IMR-90 (cell line): ENCODE results near the gene STAT5B. TPM values are rescaled to one million over a fixed set of nuclear protein-coding genes. Genes with fewer than 3 reads are reported as not detected.

Experiments used
- ATAC-seq: fragments of 200-7000 bp; cut with Tn5 transposase; 2 replicates; pipeline ENCODE4 v1.9.1; 2020; ENCODE audit warnings: low read depth, mild to moderate bottlenecking, moderate library complexity
- BruUV-seq: library from RNA; stranded (reverse); fragments of 400-500 nt; replicated peaks from 2 replicates; lab custom pipeline; 2021; lab: Mats Ljungman, UMichigan
- CTCF ChIA-PET: fragments of 300-600 bp; formaldehyde crosslinking; extraction: SDS; loops from one replicate; lab custom pipeline; 2021; ENCODE audit warnings: antibody characterized with exemption; lab: Yijun Ruan, JAX
- POLR2A ChIA-PET: fragments of 300-600 bp; sonication (Branson Sonifier 250); formaldehyde crosslinking; loops from one replicate; lab custom pipeline; 2022; ENCODE audit warnings: antibody characterized with exemption; ENCODE audit not compliant: unreplicated experiment; lab: Charles Lee
- DNase-seq: peaks from one replicate; pipeline ENCODE4 v3.0.0; 2013
- H2AFZ ChIP-seq: replicated peaks from 2 replicates; pipeline ENCODE3; 2013; ENCODE audit warnings: low read length, mild to moderate bottlenecking; ENCODE audit not compliant: poor library complexity
- H2AK5ac ChIP-seq: 2 replicates; pipeline ENCODE4 v1.6.1; 2013; ENCODE audit warnings: low read depth, low read length, inconsistent platforms
- H2AK9ac ChIP-seq: replicated peaks from 2 replicates; pipeline ENCODE3; 2013; ENCODE audit warnings: mild to moderate bottlenecking, low read depth, low read length, moderate library complexity; ENCODE audit not compliant: poor library complexity
- H2BK120ac ChIP-seq: 2 replicates; pipeline ENCODE4 v1.6.1; 2013; ENCODE audit warnings: low read depth, low read length, inconsistent platforms
- H2BK15ac ChIP-seq: 3 replicates; pipeline ENCODE4 v1.6.1; 2013; ENCODE audit warnings: low read depth, low read length, inconsistent platforms
- H2BK20ac ChIP-seq: 2 replicates; pipeline ENCODE4 v1.6.1; 2013; ENCODE audit warnings: low read depth, mild to moderate bottlenecking, inconsistent platforms, low read length, moderate library complexity
- H2BK5ac ChIP-seq: 2 replicates; pipeline ENCODE4 v1.6.1; 2013; ENCODE audit warnings: mild to moderate bottlenecking, low read depth, low read length, inconsistent platforms; ENCODE audit not compliant: poor library complexity, severe bottlenecking
- H3K14ac ChIP-seq: replicated peaks from 2 replicates; pipeline ENCODE4 v1.6.1; 2013; ENCODE audit warnings: low read depth, low read length, inconsistent platforms
- H3K18ac ChIP-seq: 2 replicates; pipeline ENCODE4 v1.6.1; 2013; ENCODE audit warnings: low read depth, low read length, control low read depth
- H3K23ac ChIP-seq: 2 replicates; pipeline ENCODE4 v1.6.1; 2013; ENCODE audit warnings: low read depth, low read length, inconsistent platforms
- H3K27ac ChIP-seq: 2 replicates; pipeline ENCODE4 v1.5.1; 2013; ENCODE audit warnings: mild to moderate bottlenecking, control low read depth, low read length; ENCODE audit not compliant: insufficient read depth
- H3K27me3 ChIP-seq: 2 replicates; pipeline ENCODE4 v1.6.1; 2013; ENCODE audit warnings: low read length; ENCODE audit not compliant: control insufficient read depth, insufficient read depth
- H3K36me3 ChIP-seq: 2 replicates; pipeline ENCODE4 v1.6.1; 2013; ENCODE audit warnings: low read length, mixed read lengths; ENCODE audit not compliant: control insufficient read depth, insufficient read depth
- H3K4ac ChIP-seq: 2 replicates; pipeline ENCODE4 v1.6.1; 2013; ENCODE audit warnings: low read depth, low read length, inconsistent platforms
- H3K4me1 ChIP-seq: 2 replicates; pipeline ENCODE4 v1.6.1; 2013; ENCODE audit warnings: low read length, mixed read lengths; ENCODE audit not compliant: control insufficient read depth, insufficient read depth
- H3K4me2 ChIP-seq: 2 replicates; pipeline ENCODE4 v1.6.1; 2013; ENCODE audit warnings: low read depth, mild to moderate bottlenecking, control low read depth, low read length, moderate library complexity
- H3K4me3 ChIP-seq: 2 replicates; pipeline ENCODE4 v1.5.1; 2013; ENCODE audit warnings: low read depth, mild to moderate bottlenecking, control low read depth, low read length, moderate library complexity; ENCODE audit not compliant: insufficient read depth
- H3K56ac ChIP-seq: 2 replicates; pipeline ENCODE4 v1.6.1; 2013; ENCODE audit warnings: low read length, inconsistent platforms; ENCODE audit not compliant: insufficient read depth; ENCODE audit errors: extremely low read depth
- H3K79me1 ChIP-seq, 2 experiments: 2 replicates each; pipeline ENCODE4 v1.6.1; 2013; ENCODE audit warnings: low read length in 2 of 2, inconsistent platforms in 1 of 2, low read depth in 1 of 2
- H3K9ac ChIP-seq: 2 replicates; pipeline ENCODE4 v1.6.1; 2013; ENCODE audit warnings: low read depth, low read length, control low read depth
- H3K9me1 ChIP-seq: 2 replicates; pipeline ENCODE4 v1.6.1; 2013; ENCODE audit warnings: low read length, inconsistent platforms; ENCODE audit not compliant: insufficient read depth
- H3K9me3 ChIP-seq: 2 replicates; pipeline ENCODE4 v1.6.1; 2013; ENCODE audit warnings: low read length; ENCODE audit not compliant: control insufficient read depth, insufficient read depth
- H4K20me1 ChIP-seq: 2 replicates; pipeline ENCODE4 v1.6.1; 2013; ENCODE audit warnings: low read length, inconsistent platforms; ENCODE audit not compliant: insufficient read depth
- H4K5ac ChIP-seq: 2 replicates; pipeline ENCODE4 v1.6.1; 2013; ENCODE audit warnings: mild to moderate bottlenecking, low read depth, low read length, control low read depth
- H4K8ac ChIP-seq, 2 experiments: 2 replicates each; pipeline ENCODE4 v1.6.1; 2013; ENCODE audit warnings: low read depth in 2 of 2, low read length in 2 of 2, control low read depth in 1 of 2, inconsistent platforms in 1 of 2
- H4K91ac ChIP-seq: 2 replicates; pipeline ENCODE4 v1.6.1; 2013; ENCODE audit warnings: low read depth, low read length, inconsistent platforms; ENCODE audit not compliant: insufficient read depth
- BHLHE40 ChIP-seq: fragments of 150-350 bp; IDR thresholded peaks from 2 replicates; pipeline ENCODE4 v1.6.1; 2016; ENCODE audit warnings: mild to moderate bottlenecking, low read depth, low read length
- CEBPB ChIP-seq: IDR thresholded peaks from 2 replicates; pipeline ENCODE4 v1.6.1; 2012; ENCODE audit warnings: low read depth, low read length, improper control_type of control experiment
- CHD1 ChIP-seq: IDR thresholded peaks from 2 replicates; pipeline ENCODE4 v1.6.1; 2012; ENCODE audit warnings: low read depth, low read length, improper control_type of control experiment
- FOS ChIP-seq: fragments of 150-350 bp; IDR thresholded peaks from 2 replicates; pipeline ENCODE4 v1.6.1; 2016; ENCODE audit warnings: low read depth, low read length
- MAFK ChIP-seq: IDR thresholded peaks from 2 replicates; pipeline ENCODE4 v1.6.1; 2012; ENCODE audit warnings: low read depth, low read length, improper control_type of control experiment
- MAZ ChIP-seq: IDR thresholded peaks from 2 replicates; pipeline ENCODE4 v1.6.1; 2012; ENCODE audit warnings: low read depth, mild to moderate bottlenecking, low read length, improper control_type of control experiment, moderate library complexity, borderline replicate concordance
- MXI1 ChIP-seq: IDR thresholded peaks from 2 replicates; pipeline ENCODE4 v1.6.1; 2012; ENCODE audit warnings: low read depth, mild to moderate bottlenecking, low read length, moderate library complexity, borderline replicate concordance
- NFE2L2 ChIP-seq: fragments of 150-350 bp; IDR thresholded peaks from 2 replicates; pipeline ENCODE4 v1.6.1; 2016; ENCODE audit warnings: low read depth, mild to moderate bottlenecking, low read length
- POLR2A ChIP-seq: IDR thresholded peaks from 2 replicates; pipeline ENCODE4 v1.6.1; 2012; ENCODE audit warnings: mild to moderate bottlenecking, low read depth, low read length
- RAD21 ChIP-seq: IDR thresholded peaks from 2 replicates; pipeline ENCODE4 v1.6.1; 2012; ENCODE audit warnings: low read length, improper control_type of control experiment
- RCOR1 ChIP-seq: IDR thresholded peaks from 2 replicates; pipeline ENCODE4 v1.6.1; 2012; ENCODE audit warnings: mild to moderate bottlenecking, low read length, improper control_type of control experiment; ENCODE audit not compliant: insufficient replicate concordance
- RFX5 ChIP-seq: IDR thresholded peaks from 2 replicates; pipeline ENCODE4 v1.8.0; 2012; ENCODE audit warnings: low read depth, mild to moderate bottlenecking, low read length, moderate library complexity
- SMC3 ChIP-seq: fragments of 150-350 bp; IDR thresholded peaks from 2 replicates; pipeline ENCODE4 v1.6.1; 2016; ENCODE audit warnings: low read depth, mild to moderate bottlenecking, antibody characterized with exemption, low read length, moderate library complexity
- USF2 ChIP-seq: fragments of 150-350 bp; IDR thresholded peaks from 2 replicates; pipeline ENCODE4 v1.6.1; 2017; ENCODE audit warnings: mild to moderate bottlenecking, antibody characterized with exemption, low read length, low read depth
- WGBS, 2 experiments: methylation state at CpG; one replicate each; pipeline versions ENCODE4 v1.1.5 to v1.1.7; 2013; ENCODE audit warnings: missing lambda C conversion rate in 2 of 2; ENCODE audit not compliant: insufficient read length in 1 of 2; ENCODE audit errors: extremely low coverage in 2 of 2; 5-methylcytosine and 5-hydroxymethylcytosine counted together
- dilution Hi-C: fragments of 300-500 bp; cut with HindIII; formaldehyde crosslinking; loops from one replicate; pipeline ENCODE4 v1.14.3; 2018; ENCODE audit warnings: low sequenced_read_pairs; ENCODE audit not compliant: unreplicated experiment
- in situ Hi-C: fragments of 300-500 bp; cut with MboI; formaldehyde crosslinking; loops from 3 replicates; pipeline ENCODE4 v1.14.3; 2019; ENCODE audit warnings: low sequenced_read_pairs, inconsistent platforms, mixed read lengths
- intact Hi-C: fragments of 100-400 bp; cut with micrococcal nuclease; formaldehyde crosslinking; loops from 2 replicates; pipeline ENCODE4 v1.10.0; 2022
- polyA plus RNA-seq, 3 experiments: library from polyadenylated mRNA; depleted of rRNA; stranded (reverse); fragments of >200 nt; gene quantifications; 2 replicates each; pipeline ENCODE4 v1.2.3, GENCODE V29; 2012; ENCODE audit warnings: low replicate concordance in 1 of 3
- total RNA-seq: library from RNA; depleted of rRNA; stranded (reverse); fragments of >200 nt; gene quantifications from 2 replicates; pipeline ENCODE4 v1.2.3, GENCODE V29; 2012
- TF ChIP-seq, protein P1 (sequence below): fragments of 150-350 bp; IDR thresholded peaks from 2 replicates; pipeline ENCODE4 v1.6.1; 2016; ENCODE audit warnings: low read depth, mild to moderate bottlenecking, low read length, moderate library complexity, borderline replicate concordance
- TF ChIP-seq, protein P2 (sequence below): conservative IDR thresholded peaks from 2 replicates; pipeline ENCODE4 v1.5.1; 2012; ENCODE audit warnings: mild to moderate bottlenecking, low read depth, low read length, improper control_type of control experiment

The STAT5B gene
- total and polyA plus RNA-seq, 2 of the 4 experiments (the other 2 are of a cell fraction), result 24.4 to 29.6 TPM

DNA sequence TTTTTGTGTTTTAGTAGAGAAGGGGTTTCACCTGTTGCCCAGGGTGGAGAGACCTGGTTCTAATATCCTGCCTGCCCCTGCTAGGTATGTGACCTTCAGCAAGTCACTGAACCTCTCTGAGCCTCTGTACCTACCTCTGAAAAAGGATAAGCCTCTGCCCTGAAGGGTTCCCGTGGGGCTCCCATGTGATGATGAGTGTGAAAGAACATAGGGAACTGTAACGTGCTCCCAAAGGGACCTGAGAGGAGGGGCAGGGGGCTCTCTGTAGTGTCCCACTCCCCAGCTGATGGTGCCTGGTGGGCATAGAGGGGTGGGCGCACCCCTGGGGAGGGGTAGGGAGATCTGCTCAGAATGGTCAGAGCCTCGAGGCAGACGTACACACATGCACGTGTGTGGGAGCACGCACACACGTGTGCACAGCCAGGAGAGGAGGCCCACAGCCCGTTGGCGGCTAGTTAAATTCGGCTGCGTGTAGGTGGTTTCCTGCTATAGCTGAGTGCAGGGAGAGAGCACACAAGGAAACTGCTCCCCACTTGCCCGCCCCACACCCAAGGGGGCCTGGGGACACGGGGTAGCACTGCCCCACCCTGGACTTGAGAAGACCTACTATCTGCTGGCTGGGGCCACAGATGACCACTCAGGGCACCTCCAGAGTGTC lies 101.9 kb downstream of the STAT5B start:
- Histone ChIP-seq H3K9ac (no peak overlapping the region), H2AFZ (no peak overlapping the region), H2AK5ac (no peak overlapping the region), H3K4me3 (no peak overlapping the region), H4K5ac (no peak overlapping the region), H3K56ac (no peak overlapping the region), H3K4ac (no peak overlapping the region), H4K20me1 (no peaks in the 10 kb centered on the region), H2BK15ac (no peak overlapping the region), H3K4me1 (no peaks in the 10 kb centered on the region), H4K8ac (no peak overlapping the region), H3K4me2 (no peak overlapping the region), H2BK5ac (no peak overlapping the region), H4K91ac (no peak overlapping the region), H3K9me3 (no peaks in the 10 kb centered on the region), H3K36me3 (no peaks in the 10 kb centered on the region), H3K27me3 (peaks cover 57% of the 10 kb centered on the region), H3K79me1 (no peaks in the 10 kb centered on the region), H2BK20ac (no peak overlapping the region), H3K18ac (no peak overlapping the region), H2AK9ac (no peak overlapping the region), H3K9me1 (no peaks in the 10 kb centered on the region), H3K23ac (no peak overlapping the region), H2BK120ac (no peak overlapping the region), H3K27ac (no peak overlapping the region), H3K14ac (no peak overlapping the region)
- in situ Hi-C loops (no loop called here), dilution Hi-C loops (no loop called here), intact Hi-C loops (no loop called here)
- DNase-seq, result no peak
- no peak for ATAC-seq
- POLR2A ChIA-PET, result no interaction called here
- WGBS, 2 experiments, result 51% methylated on average over 8 of the region's 14 CpGs; no CpG with 5 or more reads in 1 of the 2 experiments
- TF ChIP-seq USF2 (no peak), RAD21 (no peak), MXI1 (no peak), CHD1 (no peak), RCOR1 (no peak), CEBPB (no peak), RFX5 (no peak), MAZ (no peak), MAFK (no peak), FOS (no peak), POLR2A (no peak), NFE2L2 (no peak), SMC3 (no peak), BHLHE40 (no peak)
- TF ChIP-seq, protein P1, sequence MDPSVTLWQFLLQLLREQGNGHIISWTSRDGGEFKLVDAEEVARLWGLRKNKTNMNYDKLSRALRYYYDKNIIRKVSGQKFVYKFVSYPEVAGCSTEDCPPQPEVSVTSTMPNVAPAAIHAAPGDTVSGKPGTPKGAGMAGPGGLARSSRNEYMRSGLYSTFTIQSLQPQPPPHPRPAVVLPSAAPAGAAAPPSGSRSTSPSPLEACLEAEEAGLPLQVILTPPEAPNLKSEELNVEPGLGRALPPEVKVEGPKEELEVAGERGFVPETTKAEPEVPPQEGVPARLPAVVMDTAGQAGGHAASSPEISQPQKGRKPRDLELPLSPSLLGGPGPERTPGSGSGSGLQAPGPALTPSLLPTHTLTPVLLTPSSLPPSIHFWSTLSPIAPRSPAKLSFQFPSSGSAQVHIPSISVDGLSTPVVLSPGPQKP, result no peak
- TF ChIP-seq, protein P2, sequence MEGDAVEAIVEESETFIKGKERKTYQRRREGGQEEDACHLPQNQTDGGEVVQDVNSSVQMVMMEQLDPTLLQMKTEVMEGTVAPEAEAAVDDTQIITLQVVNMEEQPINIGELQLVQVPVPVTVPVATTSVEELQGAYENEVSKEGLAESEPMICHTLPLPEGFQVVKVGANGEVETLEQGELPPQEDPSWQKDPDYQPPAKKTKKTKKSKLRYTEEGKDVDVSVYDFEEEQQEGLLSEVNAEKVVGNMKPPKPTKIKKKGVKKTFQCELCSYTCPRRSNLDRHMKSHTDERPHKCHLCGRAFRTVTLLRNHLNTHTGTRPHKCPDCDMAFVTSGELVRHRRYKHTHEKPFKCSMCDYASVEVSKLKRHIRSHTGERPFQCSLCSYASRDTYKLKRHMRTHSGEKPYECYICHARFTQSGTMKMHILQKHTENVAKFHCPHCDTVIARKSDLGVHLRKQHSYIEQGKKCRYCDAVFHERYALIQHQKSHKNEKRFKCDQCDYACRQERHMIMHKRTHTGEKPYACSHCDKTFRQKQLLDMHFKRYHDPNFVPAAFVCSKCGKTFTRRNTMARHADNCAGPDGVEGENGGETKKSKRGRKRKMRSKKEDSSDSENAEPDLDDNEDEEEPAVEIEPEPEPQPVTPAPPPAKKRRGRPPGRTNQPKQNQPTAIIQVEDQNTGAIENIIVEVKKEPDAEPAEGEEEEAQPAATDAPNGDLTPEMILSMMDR, result no peak
- CTCF ChIA-PET, result no interaction called here
- BruUV-seq, result no TSS peak
